Parathyroid adenoma (tissue), 2 donors: ENCODE measurements around the gene PLEKHA6.
A peak's percentile ranks its signal among the peaks of the same experiment; 100 is the strongest.

ENCODE experiments used
- H2AFZ ChIP-seq: fragments of 300-600 bp; sonication (generic); one replicate; pipeline ENCODE4 v1.7.0; 2017; ENCODE audit warnings: antibody characterized with exemption, mild to moderate bottlenecking
- H3K27ac ChIP-seq: fragments of 300-600 bp; sonication (generic); one replicate; pipeline ENCODE4 v1.7.0; 2017
- H3K27me3 ChIP-seq: fragments of 300-600 bp; sonication (generic); one replicate; pipeline ENCODE4 v1.7.0; 2017; ENCODE audit warnings: low read length; ENCODE audit not compliant: control insufficient read depth, insufficient read depth
- H3K36me3 ChIP-seq: fragments of 300-600 bp; sonication (generic); one replicate; pipeline ENCODE4 v1.7.0; 2017; ENCODE audit warnings: low read length; ENCODE audit not compliant: control insufficient read depth, insufficient read depth
- H3K4me1 ChIP-seq: fragments of 300-600 bp; sonication (generic); one replicate; pipeline ENCODE4 v1.7.0; 2017; ENCODE audit warnings: control low read depth
- H3K4me2 ChIP-seq: fragments of 300-600 bp; sonication (generic); one replicate; pipeline ENCODE4 v1.7.0; 2017; ENCODE audit warnings: low read length
- H3K4me3 ChIP-seq: fragments of 300-600 bp; sonication (generic); one replicate; pipeline ENCODE4 v1.7.0; 2017; ENCODE audit warnings: low read depth, low read length
- H3K79me2 ChIP-seq: fragments of 300-600 bp; sonication (generic); one replicate; pipeline ENCODE4 v1.7.0; 2017; ENCODE audit warnings: control low read depth
- H3K9ac ChIP-seq: fragments of 300-600 bp; sonication (generic); one replicate; pipeline ENCODE4 v1.7.0; 2017; ENCODE audit warnings: mild to moderate bottlenecking
- H3K9me3 ChIP-seq: fragments of 300-600 bp; sonication (generic); one replicate; pipeline ENCODE4 v1.7.0; 2017; ENCODE audit warnings: low read length; ENCODE audit not compliant: control insufficient read depth
- TF ChIP-seq, protein P1 (sequence below): fragments of 300-600 bp; sonication (generic); IDR thresholded peaks from one replicate; pipeline ENCODE4 v1.7.0; 2017; ENCODE audit warnings: antibody characterized with exemption, mild to moderate bottlenecking
- donor health status: primary hyperparathyroidism.

Gene PLEKHA6

DNA sequence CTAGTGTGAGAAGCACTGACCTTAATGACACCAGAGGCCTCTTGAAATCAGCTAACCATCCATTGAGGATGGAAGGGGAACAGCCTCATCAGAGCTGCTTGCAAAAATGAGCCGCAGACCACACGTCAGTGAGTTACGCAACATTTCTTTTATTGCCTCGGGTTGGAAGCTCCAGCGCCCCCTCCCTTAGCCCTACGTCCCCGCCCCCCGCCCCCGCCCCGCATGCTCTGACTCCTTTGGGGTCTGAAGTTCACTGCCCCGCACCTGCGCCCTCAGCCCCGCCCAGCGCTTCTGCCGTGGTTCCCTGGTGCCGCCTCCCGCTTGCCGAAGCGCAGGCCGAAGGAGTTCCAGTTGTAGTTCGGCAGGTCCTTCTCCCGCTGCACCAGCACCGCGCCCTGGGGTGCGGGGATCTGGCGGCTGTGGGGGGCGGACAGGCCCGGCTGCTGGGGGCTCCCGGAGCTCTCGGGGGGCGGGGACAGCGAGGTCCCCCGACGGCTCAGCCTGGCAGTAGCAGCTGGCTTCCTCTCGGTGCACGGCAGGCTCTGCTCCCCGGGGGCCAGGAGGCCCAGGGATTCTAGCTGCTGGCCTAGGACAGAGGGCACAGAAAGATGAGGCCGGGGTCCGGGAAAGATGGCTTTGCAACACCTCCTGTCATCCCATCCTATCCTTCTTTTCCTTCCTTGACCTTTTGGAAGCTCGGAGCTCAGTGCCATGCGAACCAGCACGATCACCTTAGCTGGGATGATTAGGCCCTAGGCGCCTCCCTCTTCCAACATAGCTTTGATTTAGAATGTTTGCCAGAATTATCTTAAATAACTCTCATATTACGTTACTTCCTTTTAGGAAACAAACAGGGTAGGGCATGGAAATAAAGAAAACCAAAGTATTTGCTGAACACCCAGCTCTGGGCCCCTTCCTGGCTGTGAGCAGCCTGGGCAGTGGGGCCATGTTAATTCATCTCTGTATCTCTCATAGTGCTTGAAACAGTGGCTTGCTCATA, 169.2 kb downstream of the PLEKHA6 start:
- no peaks in the 10 kb centered on the region for H3K79me2 ChIP-seq
- no peaks in the 10 kb centered on the region for H3K9me3 ChIP-seq
- H3K4me3 ChIP-seq: no peak overlapping the region
- no peaks in the 10 kb centered on the region for H3K36me3 ChIP-seq
- no peaks in the 10 kb centered on the region for H3K4me1 ChIP-seq
- no peaks in the 10 kb centered on the region for H3K27me3 ChIP-seq
- no peak overlapping the region for H3K27ac ChIP-seq
- H2AFZ ChIP-seq: peak overlapping the region; percentile 70
- no peak overlapping the region for H3K9ac ChIP-seq
- no peak overlapping the region for H3K4me2 ChIP-seq
- TF ChIP-seq, protein P1, sequence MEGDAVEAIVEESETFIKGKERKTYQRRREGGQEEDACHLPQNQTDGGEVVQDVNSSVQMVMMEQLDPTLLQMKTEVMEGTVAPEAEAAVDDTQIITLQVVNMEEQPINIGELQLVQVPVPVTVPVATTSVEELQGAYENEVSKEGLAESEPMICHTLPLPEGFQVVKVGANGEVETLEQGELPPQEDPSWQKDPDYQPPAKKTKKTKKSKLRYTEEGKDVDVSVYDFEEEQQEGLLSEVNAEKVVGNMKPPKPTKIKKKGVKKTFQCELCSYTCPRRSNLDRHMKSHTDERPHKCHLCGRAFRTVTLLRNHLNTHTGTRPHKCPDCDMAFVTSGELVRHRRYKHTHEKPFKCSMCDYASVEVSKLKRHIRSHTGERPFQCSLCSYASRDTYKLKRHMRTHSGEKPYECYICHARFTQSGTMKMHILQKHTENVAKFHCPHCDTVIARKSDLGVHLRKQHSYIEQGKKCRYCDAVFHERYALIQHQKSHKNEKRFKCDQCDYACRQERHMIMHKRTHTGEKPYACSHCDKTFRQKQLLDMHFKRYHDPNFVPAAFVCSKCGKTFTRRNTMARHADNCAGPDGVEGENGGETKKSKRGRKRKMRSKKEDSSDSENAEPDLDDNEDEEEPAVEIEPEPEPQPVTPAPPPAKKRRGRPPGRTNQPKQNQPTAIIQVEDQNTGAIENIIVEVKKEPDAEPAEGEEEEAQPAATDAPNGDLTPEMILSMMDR: no peak

DNA sequence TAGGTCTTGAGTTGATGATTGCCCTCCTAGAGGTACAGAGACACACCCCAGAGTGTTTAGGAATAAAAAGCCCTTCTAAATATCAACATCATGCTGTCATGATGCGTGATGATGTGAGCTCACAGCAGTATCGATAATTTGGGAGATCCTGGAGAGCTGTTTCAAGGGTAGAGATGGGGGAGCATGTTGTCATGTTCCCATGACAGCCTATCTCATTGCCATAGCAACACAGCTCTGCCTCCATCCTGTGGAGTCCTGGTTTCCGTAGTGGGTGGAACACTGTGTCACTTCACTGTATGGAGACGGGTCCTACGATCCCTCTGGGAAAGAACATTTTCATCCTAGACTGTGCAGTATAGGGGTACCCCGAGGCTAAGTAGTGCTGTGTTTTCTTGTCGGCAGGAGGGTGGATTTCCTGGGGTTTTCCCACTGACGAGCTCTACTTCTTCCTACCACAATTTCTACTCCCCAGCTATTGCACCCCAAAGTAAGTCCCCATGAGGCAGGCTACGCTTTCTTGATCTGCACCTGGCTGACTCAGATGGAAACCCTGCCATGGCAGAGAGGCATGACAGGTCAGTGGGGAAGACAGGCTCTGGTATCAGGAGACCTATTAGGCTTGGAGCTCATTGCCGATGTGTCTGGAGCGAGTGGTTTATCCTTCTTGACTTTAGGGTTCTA, 170.6 kb downstream of the PLEKHA6 start:
- H3K9me3 ChIP-seq: no peaks in the 10 kb centered on the region
- no peak overlapping the region for H2AFZ ChIP-seq
- H3K36me3 ChIP-seq: no peaks in the 10 kb centered on the region
- no peaks in the 10 kb centered on the region for H3K4me1 ChIP-seq
- TF ChIP-seq, protein P1: no peak
- H3K4me3 ChIP-seq: no peak overlapping the region
- no peaks in the 10 kb centered on the region for H3K79me2 ChIP-seq
- H3K27me3 ChIP-seq: no peaks in the 10 kb centered on the region
- no peak overlapping the region for H3K4me2 ChIP-seq
- no peak overlapping the region for H3K9ac ChIP-seq
- no peak overlapping the region for H3K27ac ChIP-seq

DNA sequence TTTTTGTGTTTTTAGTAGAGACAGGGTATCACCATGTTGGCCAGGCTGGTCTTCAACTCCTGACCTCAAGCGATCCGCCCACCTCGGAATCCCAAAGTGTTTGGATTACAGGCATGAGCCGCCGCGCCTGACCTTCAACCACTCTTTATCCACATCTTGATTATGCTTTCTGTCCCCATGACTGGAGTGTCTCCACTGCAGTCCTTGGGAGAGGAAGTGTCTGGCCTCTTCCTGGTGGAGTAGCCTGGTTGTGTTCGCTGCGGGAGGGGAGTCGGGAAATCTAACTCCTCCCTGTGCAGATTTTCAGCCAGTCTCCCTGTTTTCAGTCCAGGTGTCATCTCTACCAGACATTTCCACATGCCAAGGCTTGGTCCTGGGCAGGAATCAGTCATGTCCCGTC, 173.1 kb downstream of the PLEKHA6 start:
- Histone ChIP-seq H3K4me1 (no peaks in the 10 kb centered on the region), H3K79me2 (no peaks in the 10 kb centered on the region), H3K27ac (no peak overlapping the region), H3K4me3 (no peak overlapping the region), H2AFZ (no peak overlapping the region), H3K27me3 (no peaks in the 10 kb centered on the region), H3K4me2 (no peak overlapping the region), H3K9ac (no peak overlapping the region), H3K9me3 (no peaks in the 10 kb centered on the region), H3K36me3 (no peaks in the 10 kb centered on the region)
- TF ChIP-seq, protein P1: no peak

DNA sequence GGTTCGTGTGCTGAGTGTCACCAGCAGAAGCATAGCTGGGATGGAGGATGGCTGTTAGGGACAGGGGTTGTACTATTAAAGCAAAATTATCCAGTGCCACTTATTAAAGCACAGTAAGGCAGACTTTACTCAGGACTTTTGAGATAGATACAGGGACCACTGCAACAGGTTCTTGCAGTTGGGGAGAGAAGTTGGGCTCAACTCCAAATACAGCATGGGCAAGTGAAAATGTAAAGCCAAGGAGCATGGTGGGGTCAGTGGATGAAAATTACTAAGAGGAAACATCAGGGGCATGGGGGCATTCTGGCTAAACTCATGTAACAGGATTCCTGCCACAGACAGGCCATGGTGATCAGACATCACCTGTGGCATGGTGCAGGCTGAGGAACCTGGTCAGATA, 178.6 kb downstream of the PLEKHA6 start:
- H3K4me3 ChIP-seq: no peak overlapping the region
- no peak overlapping the region for H3K27ac ChIP-seq
- no peak overlapping the region for H3K4me2 ChIP-seq
- no peak overlapping the region for H2AFZ ChIP-seq
- H3K4me1 ChIP-seq: no peaks in the 10 kb centered on the region
- H3K9me3 ChIP-seq: no peaks in the 10 kb centered on the region
- no peaks in the 10 kb centered on the region for H3K36me3 ChIP-seq
- no peaks in the 10 kb centered on the region for H3K27me3 ChIP-seq
- no peak overlapping the region for H3K9ac ChIP-seq
- TF ChIP-seq, protein P1: no peak
- H3K79me2 ChIP-seq: no peaks in the 10 kb centered on the region
